HUES6 (cell line): ENCODE data around the gene MMP21.

Source experiments
- H3K27ac ChIP-seq: 2 replicates; pipeline ENCODE4 v1.7.0; 2013; ENCODE audit warnings: low read depth, mild to moderate bottlenecking, low read length, inconsistent platforms
- H3K27me3 ChIP-seq: 2 replicates; pipeline ENCODE4 v1.6.1; 2013; ENCODE audit warnings: low read length; ENCODE audit not compliant: control insufficient read depth, insufficient read depth
- H3K36me3 ChIP-seq: 2 replicates; pipeline ENCODE4 v1.6.1; 2013; ENCODE audit warnings: low read length; ENCODE audit not compliant: control insufficient read depth, insufficient read depth
- H3K4me1 ChIP-seq: 2 replicates; pipeline ENCODE4 v1.6.1; 2013; ENCODE audit warnings: low read length; ENCODE audit not compliant: control insufficient read depth, insufficient read depth
- H3K4me3 ChIP-seq: 2 replicates; pipeline ENCODE4 v1.5.1; 2013; ENCODE audit warnings: low read depth, low read length
- H3K9ac ChIP-seq: one replicate; pipeline ENCODE4 v1.6.1; 2013; ENCODE audit warnings: mild to moderate bottlenecking, low read length
- H3K9me3 ChIP-seq: 2 replicates; pipeline ENCODE4 v1.6.1; 2013; ENCODE audit warnings: low read depth, low read length; ENCODE audit not compliant: control insufficient read depth, insufficient read depth

Gene MMP21, protein sequence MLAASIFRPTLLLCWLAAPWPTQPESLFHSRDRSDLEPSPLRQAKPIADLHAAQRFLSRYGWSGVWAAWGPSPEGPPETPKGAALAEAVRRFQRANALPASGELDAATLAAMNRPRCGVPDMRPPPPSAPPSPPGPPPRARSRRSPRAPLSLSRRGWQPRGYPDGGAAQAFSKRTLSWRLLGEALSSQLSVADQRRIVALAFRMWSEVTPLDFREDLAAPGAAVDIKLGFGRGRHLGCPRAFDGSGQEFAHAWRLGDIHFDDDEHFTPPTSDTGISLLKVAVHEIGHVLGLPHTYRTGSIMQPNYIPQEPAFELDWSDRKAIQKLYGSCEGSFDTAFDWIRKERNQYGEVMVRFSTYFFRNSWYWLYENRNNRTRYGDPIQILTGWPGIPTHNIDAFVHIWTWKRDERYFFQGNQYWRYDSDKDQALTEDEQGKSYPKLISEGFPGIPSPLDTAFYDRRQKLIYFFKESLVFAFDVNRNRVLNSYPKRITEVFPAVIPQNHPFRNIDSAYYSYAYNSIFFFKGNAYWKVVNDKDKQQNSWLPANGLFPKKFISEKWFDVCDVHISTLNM

DNA sequence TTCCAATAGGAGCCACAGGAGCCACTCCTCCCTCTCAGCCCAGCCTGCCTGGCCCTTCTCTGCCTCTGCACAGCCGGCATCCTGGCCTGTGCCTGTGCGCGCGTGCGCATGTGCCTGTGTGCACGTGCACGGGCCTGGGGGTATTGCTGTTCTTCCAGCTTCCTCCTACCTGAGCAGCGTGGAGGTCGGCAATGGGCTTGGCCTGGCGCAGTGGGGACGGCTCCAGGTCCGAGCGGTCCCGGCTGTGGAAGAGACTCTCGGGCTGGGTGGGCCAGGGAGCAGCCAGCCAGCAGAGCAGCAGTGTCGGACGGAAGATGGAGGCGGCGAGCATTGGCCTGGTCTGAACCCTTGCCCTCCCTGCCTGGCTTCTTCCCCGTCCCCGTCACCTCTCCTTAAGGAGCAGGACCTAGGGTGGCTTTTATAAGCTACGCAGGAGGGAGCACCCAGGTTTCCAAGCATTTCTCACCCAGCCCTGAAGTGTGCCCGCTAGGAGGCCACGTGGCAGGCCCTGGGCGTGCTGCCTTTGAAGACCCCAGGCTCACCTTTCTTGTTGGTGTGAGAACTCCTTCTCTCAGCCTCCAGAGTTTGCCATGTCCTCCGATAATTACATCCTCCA lies at the start of gene MMP21:
TSS of gene MMP21 (minus strand) at position 331 of the 616 bp plus-strand sequence. CDS start at position 331, 0 bp downstream.
- Histone ChIP-seq H3K36me3 (no peaks in the 10 kb centered on the region), H3K27me3 (no peaks in the 10 kb centered on the region)

DNA sequence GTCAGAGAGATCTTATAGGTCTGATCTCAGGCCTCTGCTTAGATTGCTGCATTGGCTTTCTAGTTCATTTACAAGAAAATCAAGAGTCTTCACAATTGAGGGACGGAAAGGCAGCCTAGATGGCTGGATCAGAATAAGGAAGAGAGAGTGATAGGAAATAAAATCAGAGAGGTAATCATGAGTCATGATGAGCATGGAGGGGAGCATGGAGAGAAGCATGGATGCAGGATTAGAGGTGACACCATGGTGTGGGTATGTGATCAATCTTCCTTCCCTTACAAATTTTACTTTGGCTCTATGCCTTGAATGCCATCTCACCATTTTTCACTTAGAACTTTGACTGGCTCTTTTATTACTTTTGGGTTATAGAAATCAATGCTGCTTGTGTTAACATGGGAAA lies 49.1 kb upstream of the MMP21 start:
- Histone ChIP-seq H3K4me1 (peaks cover 14% of the 10 kb centered on the region), H3K36me3 (peaks cover 42% of the 10 kb centered on the region), H3K9me3 (no peaks in the 10 kb centered on the region), H3K27me3 (no peaks in the 10 kb centered on the region), H3K27ac (no peak overlapping the region), H3K4me3 (peak overlapping the region; percentile 90), H3K9ac (peak overlapping the region; percentile 98)

More for the DNA sequence above, at the start of gene MMP21:
- no peaks in the 10 kb centered on the region; the same call in 1 of the 2 replicates for H3K9me3 ChIP-seq
- H3K27ac ChIP-seq = no peak within 1 kb of the TSS
- no peaks in the 10 kb centered on the region for H3K4me1 ChIP-seq
- no peak within 1 kb of the TSS for H3K4me3 ChIP-seq
- no peak within 1 kb of the TSS for H3K9ac ChIP-seq

GRCh38 chr10:125823663-125824251 lies 48.1 kb upstream of the MMP21 start:
- H3K36me3 ChIP-seq = peaks cover 32% of the 10 kb centered on the region
- H3K27ac ChIP-seq = peak overlapping the region; percentile 98
- H3K9ac ChIP-seq = peak overlapping the region; percentile 98
- no peaks in the 10 kb centered on the region for H3K9me3 ChIP-seq
- peak overlapping the region; percentile 90 for H3K4me3 ChIP-seq
- H3K27me3 ChIP-seq = no peaks in the 10 kb centered on the region
- H3K4me1 ChIP-seq = peaks cover 14% of the 10 kb centered on the region

DNA sequence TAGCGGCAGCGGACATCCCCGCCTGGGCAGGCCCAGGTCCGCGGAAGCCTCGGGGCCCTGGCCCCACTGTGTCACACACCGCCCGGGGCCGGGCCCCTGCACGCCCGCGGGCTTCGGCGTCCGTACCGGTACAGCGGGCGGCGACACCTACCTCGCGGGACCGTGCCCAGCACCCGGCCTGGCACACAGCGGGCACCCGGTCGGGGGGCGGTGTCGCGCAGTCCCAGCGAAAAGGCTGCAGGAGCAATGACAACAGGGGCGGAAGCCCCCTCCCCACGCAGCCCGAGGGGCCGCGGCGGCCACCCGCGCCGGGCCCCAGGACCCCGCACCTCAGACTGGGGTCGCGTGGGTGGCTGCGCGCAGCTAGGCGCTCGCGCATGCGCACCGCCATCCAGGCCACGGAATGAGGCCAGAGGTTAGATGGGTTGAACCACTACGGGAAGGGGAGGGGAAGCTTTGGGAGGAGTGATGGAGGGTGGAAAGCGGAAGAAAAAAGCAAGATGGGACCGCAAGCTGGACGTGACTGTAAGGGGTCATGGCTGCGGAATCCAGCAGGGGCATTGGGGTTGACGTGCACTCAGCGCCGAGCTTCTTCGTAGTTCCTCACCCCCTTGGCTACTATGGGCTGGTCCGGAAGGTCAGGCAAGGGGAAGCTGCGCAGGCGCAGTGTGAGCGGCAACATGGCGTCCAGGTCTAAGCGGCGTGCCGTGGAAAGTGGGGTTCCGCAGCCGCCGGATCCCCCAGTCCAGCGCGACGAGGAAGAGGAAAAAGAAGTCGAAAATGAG lies 47.4 kb upstream of the MMP21 start, which contains the start of the genes BCCIP and UROS:
TSS of gene BCCIP (plus strand) at position 669 of the 785 bp plus-strand sequence. CDS start at position 681, 12 bp downstream.
TSS of gene UROS (minus strand) at position 381 of the 785 bp plus-strand sequence. CDS start 6,759 bp downstream, outside the sequence.
- H3K9me3 ChIP-seq = no peaks in the 10 kb centered on the region
- peaks cover 25% of the 10 kb centered on the region for H3K36me3 ChIP-seq
- H3K4me1 ChIP-seq = peaks cover 14% of the 10 kb centered on the region
- peak within 1 kb of the TSS; percentile 98 for H3K9ac ChIP-seq
- H3K27me3 ChIP-seq = no peaks in the 10 kb centered on the region
- H3K27ac ChIP-seq = peak within 1 kb of the TSS; percentile 98
- peak within 1 kb of the TSS; percentile 90 for H3K4me3 ChIP-seq

DNA sequence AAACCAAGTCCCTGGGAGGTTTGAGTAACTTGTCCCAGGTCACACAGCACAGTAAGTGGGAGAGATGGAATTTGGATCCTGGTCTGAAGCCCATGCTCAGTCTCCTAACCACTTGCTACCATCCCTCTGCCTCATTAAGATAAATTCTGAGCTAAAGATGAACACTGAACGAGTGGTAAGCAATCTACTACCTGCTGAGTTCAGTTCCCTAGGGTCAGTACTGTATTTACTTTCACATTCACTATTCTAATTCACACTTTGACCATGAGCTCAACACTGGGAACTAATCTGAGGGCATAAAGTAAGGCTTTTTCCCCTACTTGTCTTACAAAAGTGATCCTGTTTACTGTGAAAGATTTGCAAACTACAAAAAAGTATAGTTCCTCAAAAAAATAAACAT lies 45.1 kb upstream of the MMP21 start:
- no peak overlapping the region for H3K9ac ChIP-seq
- H3K27me3 ChIP-seq = no peaks in the 10 kb centered on the region
- no peak overlapping the region for H3K4me3 ChIP-seq
- H3K4me1 ChIP-seq = peaks cover 13% of the 10 kb centered on the region
- peaks cover 8% of the 10 kb centered on the region; the same call in 1 of the 2 replicates for H3K36me3 ChIP-seq
- no peaks in the 10 kb centered on the region for H3K9me3 ChIP-seq
- H3K27ac ChIP-seq = no peak overlapping the region

- Histone ChIP-seq H3K4me1 (no peaks in the 10 kb centered on the region), H3K27ac (no peak overlapping the region), H3K9me3 (no peaks in the 10 kb centered on the region), H3K36me3 (peaks cover 36% of the 10 kb centered on the region), H3K9ac (no peak overlapping the region), H3K4me3 (no peak overlapping the region), H3K27me3 (no peaks in the 10 kb centered on the region)
Measured at GRCh38 chr10:125817337-125817946, 41.8 kb upstream of the MMP21 start.

DNA sequence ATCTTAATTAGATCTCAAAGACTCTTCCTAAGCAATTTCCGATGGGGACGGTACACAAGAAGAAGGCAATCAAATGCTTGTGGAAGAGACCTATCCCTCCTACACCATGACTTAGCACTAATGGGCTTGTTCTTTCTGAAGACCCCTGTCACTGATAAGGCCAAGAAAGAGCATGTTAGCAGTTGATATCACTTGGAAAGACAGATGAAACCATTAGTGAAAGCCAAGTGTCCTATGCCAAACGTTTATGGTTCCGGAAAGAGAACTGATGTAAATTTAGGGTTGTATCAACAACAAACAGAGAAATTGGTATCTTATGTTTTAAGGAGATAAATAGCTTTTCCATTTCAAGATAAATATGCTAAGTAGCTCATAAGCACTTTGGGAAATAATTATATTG lies 40.9 kb upstream of the MMP21 start:
- H3K9ac ChIP-seq = no peak overlapping the region
- peaks cover 41% of the 10 kb centered on the region for H3K36me3 ChIP-seq
- no peak overlapping the region for H3K4me3 ChIP-seq
- no peak overlapping the region for H3K27ac ChIP-seq
- H3K27me3 ChIP-seq = no peaks in the 10 kb centered on the region
- no peaks in the 10 kb centered on the region for H3K4me1 ChIP-seq
- no peaks in the 10 kb centered on the region for H3K9me3 ChIP-seq

GRCh38 chr10:125815764-125816163 lies 40.1 kb upstream of the MMP21 start:
- no peak overlapping the region for H3K27ac ChIP-seq
- no peaks in the 10 kb centered on the region for H3K27me3 ChIP-seq
- no peak overlapping the region for H3K9ac ChIP-seq
- H3K36me3 ChIP-seq = peaks cover 49% of the 10 kb centered on the region
- no peaks in the 10 kb centered on the region for H3K4me1 ChIP-seq
- H3K9me3 ChIP-seq = no peaks in the 10 kb centered on the region
- no peak overlapping the region for H3K4me3 ChIP-seq

DNA sequence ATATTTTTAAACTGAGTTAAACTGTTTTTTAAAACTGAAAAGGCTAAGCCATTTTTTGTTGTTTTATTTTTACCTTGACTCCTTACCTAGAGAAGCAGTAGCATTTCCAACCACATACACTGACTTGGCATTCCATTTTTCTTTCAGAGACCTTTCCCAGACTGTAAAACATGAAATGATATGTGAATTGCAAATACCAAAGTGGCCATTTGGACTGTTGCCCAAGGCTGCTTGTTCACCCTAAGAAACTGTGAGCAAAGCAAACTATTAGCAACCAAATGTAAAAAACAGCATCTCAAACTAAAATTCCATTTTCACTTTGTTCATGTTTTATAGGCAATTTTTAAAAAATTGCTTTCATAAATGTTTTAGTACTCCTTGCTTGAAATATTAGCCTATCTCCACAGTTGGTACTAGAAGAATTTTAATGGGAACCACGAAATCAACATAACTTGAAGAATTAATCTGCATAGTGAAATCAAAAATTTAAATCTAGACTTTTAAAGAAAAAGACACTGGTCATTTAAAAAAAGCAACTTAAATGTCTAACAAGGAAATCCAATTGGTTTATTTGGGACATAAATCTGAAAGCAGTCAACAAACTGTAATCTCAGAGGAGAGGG lies 36.6 kb upstream of the MMP21 start:
- Histone ChIP-seq H3K9ac (no peak overlapping the region), H3K9me3 (no peaks in the 10 kb centered on the region), H3K27ac (no peak overlapping the region), H3K27me3 (no peaks in the 10 kb centered on the region), H3K4me1 (no peaks in the 10 kb centered on the region), H3K4me3 (no peak overlapping the region), H3K36me3 (peaks cover 72% of the 10 kb centered on the region)

DNA sequence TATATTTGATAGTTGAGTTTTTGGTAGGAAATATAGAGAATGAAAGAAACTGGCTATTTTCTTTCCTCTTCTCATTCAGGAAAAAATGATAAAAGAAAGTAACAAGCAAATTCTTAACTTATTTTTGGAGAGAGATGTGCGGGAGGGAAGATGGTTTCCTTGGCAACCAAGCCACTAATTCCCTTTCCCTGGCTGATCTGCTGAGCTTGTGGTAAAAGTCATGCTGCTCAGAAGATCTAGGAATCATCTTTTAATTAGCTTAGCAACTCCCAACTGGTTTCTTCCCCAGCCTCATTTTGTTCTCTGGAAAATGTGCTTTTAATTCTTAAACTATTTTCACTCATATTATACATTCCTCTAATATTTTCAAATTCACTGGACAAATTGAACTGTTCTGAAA lies 35.6 kb upstream of the MMP21 start:
- Histone ChIP-seq H3K9ac (no peak overlapping the region), H3K4me3 (no peak overlapping the region), H3K27ac (no peak overlapping the region), H3K36me3 (peaks cover 81% of the 10 kb centered on the region), H3K9me3 (no peaks in the 10 kb centered on the region), H3K4me1 (no peaks in the 10 kb centered on the region), H3K27me3 (no peaks in the 10 kb centered on the region)
